ENCODE results near the gene TRMT1L. TPM values are rescaled to one million over a fixed set of nuclear protein-coding genes. Genes with fewer than 3 reads are reported as not detected.

The TRMT1L gene
- total RNA-seq, 2 donors from 2014 or later: 5.4 to 18.7 TPM

DNA sequence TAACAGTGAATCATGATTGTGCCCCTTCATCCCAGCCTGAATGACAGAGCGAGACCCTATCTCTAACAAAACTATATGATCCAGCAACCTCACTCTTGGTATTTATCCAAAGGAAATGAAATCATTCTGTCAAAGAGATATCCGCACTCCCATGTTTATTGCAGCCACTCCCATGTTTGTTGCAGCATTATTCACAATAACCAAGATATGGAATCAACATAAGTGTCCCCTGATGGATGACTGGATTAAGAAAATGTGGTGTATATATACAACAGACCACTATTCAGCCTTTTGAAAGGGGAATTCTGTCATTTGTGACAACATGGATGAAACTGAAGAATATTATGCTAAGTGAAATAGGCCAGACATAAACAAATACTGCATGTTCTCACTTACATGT is 44.4 kb downstream of the TRMT1L start:
- no peak for ATAC-seq (ENCODE audit: insufficient number of reproducible peaks, low FRiP score, low read depth)
- TF ChIP-seq, protein P1, sequence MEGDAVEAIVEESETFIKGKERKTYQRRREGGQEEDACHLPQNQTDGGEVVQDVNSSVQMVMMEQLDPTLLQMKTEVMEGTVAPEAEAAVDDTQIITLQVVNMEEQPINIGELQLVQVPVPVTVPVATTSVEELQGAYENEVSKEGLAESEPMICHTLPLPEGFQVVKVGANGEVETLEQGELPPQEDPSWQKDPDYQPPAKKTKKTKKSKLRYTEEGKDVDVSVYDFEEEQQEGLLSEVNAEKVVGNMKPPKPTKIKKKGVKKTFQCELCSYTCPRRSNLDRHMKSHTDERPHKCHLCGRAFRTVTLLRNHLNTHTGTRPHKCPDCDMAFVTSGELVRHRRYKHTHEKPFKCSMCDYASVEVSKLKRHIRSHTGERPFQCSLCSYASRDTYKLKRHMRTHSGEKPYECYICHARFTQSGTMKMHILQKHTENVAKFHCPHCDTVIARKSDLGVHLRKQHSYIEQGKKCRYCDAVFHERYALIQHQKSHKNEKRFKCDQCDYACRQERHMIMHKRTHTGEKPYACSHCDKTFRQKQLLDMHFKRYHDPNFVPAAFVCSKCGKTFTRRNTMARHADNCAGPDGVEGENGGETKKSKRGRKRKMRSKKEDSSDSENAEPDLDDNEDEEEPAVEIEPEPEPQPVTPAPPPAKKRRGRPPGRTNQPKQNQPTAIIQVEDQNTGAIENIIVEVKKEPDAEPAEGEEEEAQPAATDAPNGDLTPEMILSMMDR (IDR thresholded peaks at IDR 0.05): no peak

DNA sequence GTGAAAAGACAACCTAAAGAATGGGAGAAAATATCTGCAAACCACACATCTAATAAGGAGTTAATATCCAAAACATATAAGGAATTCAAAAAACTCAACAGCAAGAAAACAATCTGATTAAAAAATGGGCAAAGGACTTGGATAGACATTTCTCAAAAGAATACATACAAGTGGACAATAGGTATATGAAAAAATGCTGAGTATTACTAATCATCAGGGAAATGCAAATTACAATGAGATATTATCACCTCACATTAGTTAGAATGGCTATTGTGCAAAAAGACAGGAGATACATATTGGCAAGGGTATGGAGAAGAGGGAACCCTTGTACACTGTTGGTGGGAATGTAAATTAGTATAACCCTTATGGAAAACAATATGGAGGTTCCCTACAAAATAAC is 44.9 kb downstream of the TRMT1L start:
- H3K27ac ChIP-seq: no peak overlapping the region
- no peak overlapping the region for H3K4me3 ChIP-seq
- DNase-seq (ENCODE audit: low spot score): no peak
- ATAC-seq (ENCODE audit: insufficient number of reproducible peaks, low FRiP score, low read depth): no peak
- TF ChIP-seq, protein P1 (IDR thresholded peaks at IDR 0.05): no peak
- no peaks in the 10 kb centered on the region for H3K27me3 ChIP-seq (replicated peaks; ENCODE audit: insufficient read depth)
- no peaks in the 10 kb centered on the region for H3K4me1 ChIP-seq (ENCODE audit: control insufficient read depth in 1 of 2, low read depth in 2 of 2)
- H3K36me3 ChIP-seq: no peaks in the 10 kb centered on the region
- H3K9me3 ChIP-seq: peaks cover 8% of the 10 kb centered on the region

More for the DNA sequence above, 44.4 kb downstream of the TRMT1L start:
- Histone ChIP-seq H3K27me3 (replicated peaks; ENCODE audit: insufficient read depth) (no peaks in the 10 kb centered on the region), H3K9me3 (peaks cover 8% of the 10 kb centered on the region), H3K4me1 (ENCODE audit: control insufficient read depth in 1 of 2, low read depth in 2 of 2) (no peaks in the 10 kb centered on the region), H3K4me3 (no peak overlapping the region), H3K27ac (no peak overlapping the region), H3K36me3 (peaks cover 4% of the 10 kb centered on the region)
- DNase-seq (ENCODE audit: low spot score): no peak

DNA sequence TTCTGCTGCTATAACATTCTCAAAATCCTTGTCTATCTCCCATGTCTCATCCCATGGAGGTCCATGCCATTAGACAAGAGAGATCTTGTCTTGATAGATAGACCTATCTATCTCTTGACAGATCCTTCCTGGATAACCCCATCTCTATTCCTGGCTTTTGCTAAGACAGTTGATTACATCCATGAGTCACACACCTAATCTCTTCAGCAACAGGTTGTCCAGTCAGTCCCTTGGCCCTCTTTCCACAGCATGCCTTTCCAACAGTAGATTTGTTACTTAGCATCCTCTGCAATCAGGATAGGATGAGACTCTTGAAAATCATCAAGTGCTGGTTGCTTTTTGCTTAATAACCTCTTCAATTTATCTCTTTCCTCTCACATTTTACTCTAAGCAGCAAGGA is 46.6 kb downstream of the TRMT1L start:
- Histone ChIP-seq H3K9me3 (peaks cover 8% of the 10 kb centered on the region), H3K4me3 (no peak overlapping the region), H3K36me3 (no peaks in the 10 kb centered on the region), H3K27ac (no peak overlapping the region), H3K4me1 (ENCODE audit: control insufficient read depth in 1 of 2, low read depth in 2 of 2) (no peaks in the 10 kb centered on the region), H3K27me3 (replicated peaks; ENCODE audit: insufficient read depth) (no peaks in the 10 kb centered on the region)
- DNase-seq (ENCODE audit: low spot score): no peak
- no peak for ATAC-seq (ENCODE audit: insufficient number of reproducible peaks, low FRiP score, low read depth)
- TF ChIP-seq, protein P1 (IDR thresholded peaks at IDR 0.05): no peak

DNA sequence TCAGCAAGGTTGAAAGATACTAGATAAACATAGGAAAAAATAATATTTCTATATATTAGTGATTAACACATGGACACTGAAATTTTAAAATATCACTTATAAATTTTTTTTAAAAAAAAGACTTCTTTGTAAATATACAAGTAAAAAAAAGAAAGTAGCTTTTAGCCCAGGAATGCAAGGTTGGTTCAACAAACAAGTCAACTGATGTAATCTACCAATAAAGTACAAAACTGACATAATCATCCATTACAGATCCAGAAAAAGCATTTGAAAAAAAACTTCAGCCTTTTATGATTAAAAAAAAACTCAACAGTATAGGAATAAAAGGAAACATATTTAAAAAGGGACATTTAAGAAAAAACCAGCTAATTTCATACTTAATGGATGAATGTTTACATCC is 48.4 kb downstream of the TRMT1L start:
- Histone ChIP-seq H3K27ac (no peak overlapping the region), H3K4me3 (no peak overlapping the region), H3K27me3 (replicated peaks; ENCODE audit: insufficient read depth) (no peaks in the 10 kb centered on the region), H3K36me3 (peaks cover 3% of the 10 kb centered on the region), H3K9me3 (peaks cover 8% of the 10 kb centered on the region), H3K4me1 (ENCODE audit: control insufficient read depth in 1 of 2, low read depth in 2 of 2) (no peaks in the 10 kb centered on the region)
- ATAC-seq (ENCODE audit: insufficient number of reproducible peaks, low FRiP score, low read depth): no peak
- TF ChIP-seq, protein P1 (IDR thresholded peaks at IDR 0.05): no peak
- no peak for DNase-seq (ENCODE audit: low spot score)

DNA sequence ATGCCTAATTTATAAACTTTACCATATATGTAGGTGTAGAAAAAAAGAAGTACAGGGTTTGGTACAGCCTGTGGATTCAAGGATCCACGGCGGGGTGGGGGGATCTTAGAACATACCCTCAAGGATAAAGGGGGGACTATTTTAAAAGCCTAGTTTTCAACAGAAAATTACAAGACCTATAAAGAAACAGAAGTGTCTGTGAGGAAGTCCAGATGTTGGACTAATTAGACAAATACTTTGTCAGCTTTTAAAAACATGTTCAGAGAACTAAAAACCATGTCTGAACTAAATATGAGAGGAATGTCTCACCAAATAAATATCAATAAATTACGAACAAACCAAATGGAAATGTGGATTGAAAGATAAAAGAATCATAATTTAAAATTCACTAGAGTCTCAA is 51.6 kb downstream of the TRMT1L start:
- Histone ChIP-seq H3K27me3 (replicated peaks; ENCODE audit: insufficient read depth) (no peaks in the 10 kb centered on the region), H3K4me1 (ENCODE audit: control insufficient read depth in 1 of 2, low read depth in 2 of 2) (no peaks in the 10 kb centered on the region)
- TF ChIP-seq, protein P1 (IDR thresholded peaks at IDR 0.05): no peak

More for the DNA sequence above, 51.6 kb downstream of the TRMT1L start:
- ATAC-seq (ENCODE audit: insufficient number of reproducible peaks, low FRiP score, low read depth) (no peak), DNase-seq (ENCODE audit: low spot score) (no peak)
- Histone ChIP-seq H3K4me3 (no peak overlapping the region), H3K36me3 (peaks cover 3% of the 10 kb centered on the region), H3K27ac (no peak overlapping the region), H3K9me3 (peaks cover 8% of the 10 kb centered on the region)

All from thoracic aorta (tissue), 2 donors.